ENCODE results near the gene BACH2. TPM values are rescaled to one million over a fixed set of nuclear protein-coding genes. Genes with fewer than 3 reads are reported as not detected.
"Not testable (repeated sequence)": the region's sequence is repeated elsewhere in the genome, so short reads cannot be mapped to it uniquely, and the experiment has no call there.

Gene BACH2
- polyA plus RNA-seq, 2 of the 4 experiments (the other 2 are of a cell fraction), result 0.01 to 0.36 TPM

DNA sequence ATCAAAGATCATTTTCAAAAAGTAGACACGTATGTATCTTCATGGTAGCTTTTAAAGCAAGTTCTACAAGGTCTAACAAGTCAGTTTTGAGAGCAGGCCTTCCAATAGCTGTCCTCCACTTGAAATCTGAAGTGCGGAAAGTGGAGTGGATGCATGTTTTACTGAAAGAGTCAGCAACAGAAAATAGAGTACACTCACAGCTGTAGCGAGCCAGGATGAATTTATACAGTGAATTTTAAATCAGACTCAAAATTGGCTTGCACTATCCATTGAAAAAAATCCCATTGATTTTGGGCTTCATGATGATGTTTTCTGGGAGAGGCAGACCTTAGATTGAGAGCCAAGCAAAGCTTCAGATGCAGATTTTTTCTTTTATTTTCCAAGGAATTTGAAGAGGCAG is 321.8 kb downstream of the BACH2 start:
- Histone ChIP-seq H3K27ac (no peak overlapping the region), H3K4me1 (no peaks in the 10 kb centered on the region), H3K9me3 (no peaks in the 10 kb centered on the region), H3K4me3 (no peak overlapping the region), H3K4me2 (no peak overlapping the region)
- DNase-seq (ENCODE audit: low read depth in 1 of 2, low spot score in 1 of 2) (no peak), FAIRE-seq (no peak), ATAC-seq (no peak)
- ChIA-PET CTCF (interaction anchor here (0.8 to 2.3 kb wide), 3 partner anchors 34 to 504 kb away, joined by 4 to 8 read pairs (median 5); no protein-coding TSS in a partner anchor), POLR2A (no interaction called here)
- no peak for TF ChIP-seq ZFP36 (IDR thresholded peaks at IDR 0.05; ENCODE audit: borderline replicate concordance, partially characterized antibody)
- TF ChIP-seq CHD4 (IDR thresholded peaks at IDR 0.05; ENCODE audit: borderline replicate concordance), result no peak
- no peak for TF ChIP-seq NPAS2 (CRISPR knock-in tag; IDR thresholded peaks at IDR 0.05; ENCODE audit: borderline replicate concordance)
- TF ChIP-seq RCOR1 (IDR thresholded peaks at IDR 0.05; ENCODE audit: low read depth, low read length), result no peak
- TF ChIP-seq SREBF2 (IDR thresholded peaks at IDR 0.05), result no peak
- no peak for TF ChIP-seq ZSCAN20 (CRISPR knock-in tag; IDR thresholded peaks at IDR 0.05)
- no peak for TF ChIP-seq TP53 (CRISPR knock-in tag; IDR thresholded peaks at IDR 0.05)
- TF ChIP-seq BHLHE40 (IDR thresholded peaks at IDR 0.05; ENCODE audit: low read depth, low read length), result no peak
- TF ChIP-seq JUNB (IDR thresholded peaks at IDR 0.05), result no peak
- no peak for TF ChIP-seq ZNF302 (CRISPR knock-in tag; IDR thresholded peaks at IDR 0.05)
- no peak for TF ChIP-seq CBX8 (IDR thresholded peaks at IDR 0.05)
- TF ChIP-seq ZC3H11A (IDR thresholded peaks at IDR 0.05), result no peak
- TF ChIP-seq, protein P1, sequence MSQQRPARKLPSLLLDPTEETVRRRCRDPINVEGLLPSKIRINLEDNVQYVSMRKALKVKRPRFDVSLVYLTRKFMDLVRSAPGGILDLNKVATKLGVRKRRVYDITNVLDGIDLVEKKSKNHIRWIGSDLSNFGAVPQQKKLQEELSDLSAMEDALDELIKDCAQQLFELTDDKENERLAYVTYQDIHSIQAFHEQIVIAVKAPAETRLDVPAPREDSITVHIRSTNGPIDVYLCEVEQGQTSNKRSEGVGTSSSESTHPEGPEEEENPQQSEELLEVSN (IDR thresholded peaks at IDR 0.05; ENCODE audit: borderline replicate concordance, low read depth), result no peak
- no peak for TF ChIP-seq PHF8 (IDR thresholded peaks at IDR 0.05; ENCODE audit: borderline replicate concordance, low read depth)
- TF ChIP-seq HOXB13 (CRISPR knock-in tag; IDR thresholded peaks at IDR 0.05; ENCODE audit: low read depth), result no peak
- TF ChIP-seq, protein P2, sequence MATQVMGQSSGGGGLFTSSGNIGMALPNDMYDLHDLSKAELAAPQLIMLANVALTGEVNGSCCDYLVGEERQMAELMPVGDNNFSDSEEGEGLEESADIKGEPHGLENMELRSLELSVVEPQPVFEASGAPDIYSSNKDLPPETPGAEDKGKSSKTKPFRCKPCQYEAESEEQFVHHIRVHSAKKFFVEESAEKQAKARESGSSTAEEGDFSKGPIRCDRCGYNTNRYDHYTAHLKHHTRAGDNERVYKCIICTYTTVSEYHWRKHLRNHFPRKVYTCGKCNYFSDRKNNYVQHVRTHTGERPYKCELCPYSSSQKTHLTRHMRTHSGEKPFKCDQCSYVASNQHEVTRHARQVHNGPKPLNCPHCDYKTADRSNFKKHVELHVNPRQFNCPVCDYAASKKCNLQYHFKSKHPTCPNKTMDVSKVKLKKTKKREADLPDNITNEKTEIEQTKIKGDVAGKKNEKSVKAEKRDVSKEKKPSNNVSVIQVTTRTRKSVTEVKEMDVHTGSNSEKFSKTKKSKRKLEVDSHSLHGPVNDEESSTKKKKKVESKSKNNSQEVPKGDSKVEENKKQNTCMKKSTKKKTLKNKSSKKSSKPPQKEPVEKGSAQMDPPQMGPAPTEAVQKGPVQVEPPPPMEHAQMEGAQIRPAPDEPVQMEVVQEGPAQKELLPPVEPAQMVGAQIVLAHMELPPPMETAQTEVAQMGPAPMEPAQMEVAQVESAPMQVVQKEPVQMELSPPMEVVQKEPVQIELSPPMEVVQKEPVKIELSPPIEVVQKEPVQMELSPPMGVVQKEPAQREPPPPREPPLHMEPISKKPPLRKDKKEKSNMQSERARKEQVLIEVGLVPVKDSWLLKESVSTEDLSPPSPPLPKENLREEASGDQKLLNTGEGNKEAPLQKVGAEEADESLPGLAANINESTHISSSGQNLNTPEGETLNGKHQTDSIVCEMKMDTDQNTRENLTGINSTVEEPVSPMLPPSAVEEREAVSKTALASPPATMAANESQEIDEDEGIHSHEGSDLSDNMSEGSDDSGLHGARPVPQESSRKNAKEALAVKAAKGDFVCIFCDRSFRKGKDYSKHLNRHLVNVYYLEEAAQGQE (IDR thresholded peaks at IDR 0.05), result no peak
- 48% methylated on average over 3 of the region's 3 CpGs for whole genome bisulfite sequencing (ENCODE audit: missing lambda C conversion rate)

DNA sequence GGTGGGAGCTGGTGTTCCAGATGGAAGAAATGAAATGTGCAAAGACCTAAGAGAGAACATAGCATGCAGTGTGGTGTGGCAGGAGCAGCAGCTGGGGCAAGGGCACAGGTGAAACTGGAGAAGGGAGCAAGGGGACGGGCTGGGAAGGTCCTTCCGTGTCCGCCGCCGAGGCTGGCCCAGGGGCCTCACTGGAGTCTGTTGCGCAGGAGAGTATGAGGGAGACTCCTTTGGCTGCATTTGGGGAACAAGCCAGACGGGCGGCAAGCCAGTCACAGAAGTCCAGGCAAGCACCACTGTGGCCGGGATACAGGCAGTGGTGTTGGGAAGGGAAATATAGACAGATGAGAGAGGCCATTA is 324.6 kb downstream of the BACH2 start:
- no peak for FAIRE-seq
- CTCF ChIA-PET, result interaction anchor here (1.1 to 1.5 kb wide), 2 partner anchors 32 to 505 kb away, joined by 3 to 4 read pairs; no protein-coding TSS in a partner anchor

DNA sequence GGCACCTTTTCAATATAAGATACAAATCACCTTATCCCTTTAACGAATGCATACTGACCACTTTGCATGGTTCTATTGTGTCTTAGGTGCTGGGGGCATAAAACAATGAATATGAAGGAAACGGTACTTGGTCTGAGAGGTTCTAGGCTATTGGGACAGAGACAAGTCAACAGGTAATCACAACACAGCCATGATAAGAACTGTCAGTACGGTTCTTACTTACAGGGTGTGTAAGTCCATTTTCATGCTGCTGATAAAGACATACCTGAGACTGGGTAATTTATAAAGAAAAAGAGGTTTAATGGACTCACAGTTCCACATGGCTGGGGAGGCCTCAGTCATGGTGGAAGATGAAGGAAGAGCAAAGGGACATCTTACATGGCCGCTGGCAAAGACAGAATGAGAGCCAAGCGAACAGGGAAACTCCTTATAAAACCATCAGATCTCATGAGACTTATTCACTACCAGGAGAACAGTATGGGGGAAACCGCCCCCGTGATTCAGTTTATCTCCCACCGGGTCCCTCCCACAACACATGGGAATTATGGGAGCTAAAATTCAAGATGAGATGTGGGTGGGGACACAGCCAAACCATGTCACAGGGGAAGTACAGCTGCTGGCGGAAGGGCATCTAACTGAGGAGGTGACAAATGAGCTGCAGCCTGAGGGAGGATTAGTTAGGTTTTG is 325.2 kb downstream of the BACH2 start:
- H3K27ac ChIP-seq; POLR2A ChIA-PET; H3K4me3 ChIP-seq; H3K4me2 ChIP-seq; H3K9me3 ChIP-seq; FAIRE-seq; DNase-seq (ENCODE audit: low read depth in 1 of 2, low spot score in 1 of 2); ATAC-seq; H3K4me1 ChIP-seq: not testable (repeated sequence)
- whole genome bisulfite sequencing (ENCODE audit: missing lambda C conversion rate), result 59% methylated on average over 9 of the region's 9 CpGs
- CTCF ChIA-PET, result interaction anchor here (1.1 to 2.9 kb wide), 3 partner anchors 31 to 507 kb away, joined by 3 to 14 read pairs (median 4); no protein-coding TSS in a partner anchor

More for the DNA sequence above, 324.6 kb downstream of the BACH2 start:
- Histone ChIP-seq H3K4me2 (no peak overlapping the region), H3K4me1 (no peaks in the 10 kb centered on the region), H3K27ac (no peak overlapping the region), H3K4me3 (no peak overlapping the region), H3K9me3 (no peaks in the 10 kb centered on the region)
- DNase-seq (ENCODE audit: low read depth in 1 of 2, low spot score in 1 of 2) (no peak), ATAC-seq (no peak)
- WGBS (ENCODE audit: missing lambda C conversion rate), result 89% methylated on average over 9 of the region's 9 CpGs
- TF ChIP-seq HOXB13 (CRISPR knock-in tag; IDR thresholded peaks at IDR 0.05; ENCODE audit: low read depth) (no peak), MAFK (IDR thresholded peaks at IDR 0.05; ENCODE audit: partially characterized antibody) (no peak), RARB (CRISPR knock-in tag; IDR thresholded peaks at IDR 0.05) (no peak), TFCP2L1 (CRISPR knock-in tag; IDR thresholded peaks at IDR 0.05) (no peak), SREBF2 (IDR thresholded peaks at IDR 0.05) (no peak), MAZ (IDR thresholded peaks at IDR 0.05; ENCODE audit: borderline replicate concordance, low read depth, low read length) (no peak), FOSB (CRISPR knock-in tag; IDR thresholded peaks at IDR 0.05) (no peak), RNF2 (IDR thresholded peaks at IDR 0.05; ENCODE audit: borderline replicate concordance, low read depth) (no peak), PHF8 (IDR thresholded peaks at IDR 0.05; ENCODE audit: borderline replicate concordance, low read depth) (no peak), USF2 (IDR thresholded peaks at IDR 0.05) (no peak), RAD21 (conservative IDR thresholded peaks at IDR 0.05 in 1 of 2, IDR thresholded peaks at IDR 0.05 in 1 of 2) (no peak), ZSCAN20 (CRISPR knock-in tag; IDR thresholded peaks at IDR 0.05) (no peak), RCOR1 (IDR thresholded peaks at IDR 0.05; ENCODE audit: low read depth, low read length) (no peak), HOXB5 (CRISPR knock-in tag; IDR thresholded peaks at IDR 0.05) (no peak)
- TF ChIP-seq, protein P3, sequence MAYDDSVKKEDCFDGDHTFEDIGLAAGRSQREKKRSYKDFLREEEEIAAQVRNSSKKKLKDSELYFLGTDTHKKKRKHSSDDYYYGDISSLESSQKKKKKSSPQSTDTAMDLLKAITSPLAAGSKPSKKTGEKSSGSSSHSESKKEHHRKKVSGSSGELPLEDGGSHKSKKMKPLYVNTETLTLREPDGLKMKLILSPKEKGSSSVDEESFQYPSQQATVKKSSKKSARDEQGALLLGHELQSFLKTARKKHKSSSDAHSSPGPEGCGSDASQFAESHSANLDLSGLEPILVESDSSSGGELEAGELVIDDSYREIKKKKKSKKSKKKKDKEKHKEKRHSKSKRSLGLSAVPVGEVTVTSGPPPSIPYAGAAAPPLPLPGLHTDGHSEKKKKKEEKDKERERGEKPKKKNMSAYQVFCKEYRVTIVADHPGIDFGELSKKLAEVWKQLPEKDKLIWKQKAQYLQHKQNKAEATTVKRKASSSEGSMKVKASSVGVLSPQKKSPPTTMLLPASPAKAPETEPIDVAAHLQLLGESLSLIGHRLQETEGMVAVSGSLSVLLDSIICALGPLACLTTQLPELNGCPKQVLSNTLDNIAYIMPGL (CRISPR knock-in tag; IDR thresholded peaks at IDR 0.05; ENCODE audit: borderline replicate concordance), result no peak
- POLR2A ChIA-PET, result no interaction called here
